GM19438 (cell line): Measurements from ENCODE around the gene SEPTIN6.

Source experiments
- ATAC-seq: cut with Tn5 transposase; IDR thresholded peaks from one replicate; pipeline ENCODE4 v1.9.1; 2021; ENCODE audit warnings: low read depth; ENCODE audit not compliant: unreplicated experiment

SEPTIN6 gene

DNA sequence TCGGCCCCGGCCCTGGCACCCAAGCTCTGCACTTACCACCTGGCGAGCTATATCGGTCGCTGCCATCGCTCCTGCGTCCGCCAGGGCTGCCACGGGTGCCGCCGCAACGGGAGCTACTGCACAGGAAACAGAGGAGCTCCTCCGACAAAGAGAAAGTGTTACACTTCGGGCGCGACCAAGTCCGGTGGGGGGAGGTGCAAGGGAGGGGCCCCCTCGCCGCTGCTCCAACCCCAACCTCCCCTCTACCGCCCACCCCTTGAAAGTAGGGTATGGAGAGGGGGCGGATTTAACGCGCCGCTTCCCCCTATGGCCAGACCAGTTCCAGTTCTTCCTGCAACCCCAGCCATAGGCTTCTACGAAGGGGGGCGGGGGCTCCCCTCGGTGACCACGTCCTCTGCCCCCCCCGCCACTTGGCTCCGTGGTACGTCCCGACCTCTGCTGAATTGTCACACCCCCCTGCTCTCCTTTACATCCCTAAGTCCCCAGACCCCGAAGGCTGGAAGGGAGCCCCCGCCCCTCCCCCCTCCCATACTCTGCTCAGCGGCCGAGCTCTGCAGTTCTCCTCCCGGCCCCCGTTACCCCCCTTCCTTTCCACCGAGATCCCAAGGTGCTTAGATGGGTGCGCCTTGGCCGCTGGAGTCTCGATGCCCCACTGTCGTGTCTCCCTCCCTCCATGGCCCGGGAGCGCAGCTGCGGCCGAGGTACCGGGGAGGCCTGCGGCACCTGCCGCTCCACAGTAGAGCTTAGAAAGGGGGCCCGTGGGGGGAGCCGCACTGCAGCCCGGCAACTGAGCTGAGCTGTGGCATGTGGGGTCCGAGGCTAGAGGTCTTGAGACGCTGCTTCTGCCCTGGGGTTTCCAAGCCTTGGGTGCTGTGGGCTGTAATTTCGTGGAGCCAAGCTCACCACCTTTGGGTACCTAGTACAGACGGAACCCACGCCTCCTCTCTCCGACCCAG lies at the start of gene SEPTIN6:
SEPTIN6 (minus strand) TSS at position 129 of the 956 bp plus-strand sequence; CDS start at position 66, 63 bp downstream.
- ATAC-seq: peak; percentile 61

- no peak for ATAC-seq
Observed at GRCh38 chrX:119738742-119739141, 45.8 kb upstream of the SEPTIN6 start.

DNA sequence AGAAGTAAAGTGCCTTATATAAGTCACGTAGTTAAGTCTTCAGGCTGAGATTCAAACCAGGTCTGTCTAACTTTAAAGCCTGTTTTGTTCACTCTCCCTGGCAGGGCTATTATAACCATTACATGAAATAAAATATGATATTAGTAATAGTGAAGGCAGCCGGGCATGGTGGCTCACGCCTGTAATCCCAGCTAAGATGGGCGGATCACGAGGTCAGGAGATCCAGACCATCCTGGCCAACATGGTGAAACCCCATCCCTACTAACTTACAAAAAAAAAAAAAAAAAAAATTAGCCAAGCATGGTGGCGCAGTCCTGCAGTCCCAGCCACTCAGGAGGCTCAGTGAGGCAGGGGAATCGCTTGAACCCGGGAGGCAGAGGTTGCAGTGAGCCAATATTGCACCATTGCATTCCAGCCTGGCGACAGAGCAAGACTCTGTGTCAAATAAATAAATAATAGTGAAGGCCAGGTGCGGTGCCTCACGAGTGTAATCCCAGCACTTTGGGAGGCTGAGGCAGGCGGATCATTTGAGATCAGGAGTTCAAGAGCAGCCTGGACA lies 43.3 kb upstream of the SEPTIN6 start:
- ATAC-seq: no peak

DNA sequence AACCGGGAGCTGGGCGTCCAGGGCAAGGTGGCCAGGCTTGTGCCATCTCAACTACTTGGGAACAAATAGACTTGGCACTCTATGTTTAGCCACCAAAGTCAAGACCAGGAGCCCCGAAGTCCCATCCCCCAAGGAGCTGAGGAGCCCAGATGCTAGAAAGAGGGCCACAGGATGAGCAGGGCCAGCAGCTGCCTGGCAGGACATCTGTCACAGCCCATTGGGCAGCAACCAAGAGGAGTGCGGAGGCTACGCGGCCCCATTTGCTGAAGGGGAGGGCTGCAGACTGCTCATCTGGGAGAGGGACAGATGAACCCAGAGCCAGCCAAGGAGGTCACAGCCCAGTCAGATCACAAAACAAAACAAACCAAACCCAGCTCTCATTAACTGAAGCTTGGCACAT lies 42.5 kb upstream of the SEPTIN6 start:
- no peak for ATAC-seq

- no peak for ATAC-seq
Observed at GRCh38 chrX:119734897-119735339, 42.0 kb upstream of the SEPTIN6 start.

GRCh38 chrX:119729408-119730201 lies 36.6 kb upstream of the SEPTIN6 start:
- ATAC-seq: peak; percentile 60

DNA sequence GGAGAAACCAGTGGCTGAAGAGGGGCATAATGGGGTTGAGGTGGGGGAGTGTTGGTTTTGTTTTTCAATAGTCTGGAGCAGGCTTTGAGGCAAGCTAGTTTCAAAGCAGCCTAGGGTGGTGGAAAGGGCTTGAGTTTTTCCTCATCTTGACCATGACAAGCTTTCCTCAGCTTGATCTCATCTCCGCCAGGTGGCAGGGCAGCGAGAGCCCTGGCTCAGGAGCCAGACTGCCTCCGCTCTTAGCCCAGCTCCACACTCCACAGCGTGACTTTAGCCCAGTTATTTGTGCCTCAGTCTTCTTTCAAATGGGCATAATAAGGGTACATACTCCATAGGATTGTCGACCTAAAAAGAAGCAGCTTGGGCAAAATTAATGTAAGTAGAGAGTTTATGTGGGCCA lies 35.5 kb upstream of the SEPTIN6 start:
- no peak for ATAC-seq

- no peak for ATAC-seq
Observed at GRCh38 chrX:119726900-119727555, 34.1 kb upstream of the SEPTIN6 start.

- ATAC-seq: no peak
Observed at GRCh38 chrX:119721926-119722325, 29.0 kb upstream of the SEPTIN6 start.

DNA sequence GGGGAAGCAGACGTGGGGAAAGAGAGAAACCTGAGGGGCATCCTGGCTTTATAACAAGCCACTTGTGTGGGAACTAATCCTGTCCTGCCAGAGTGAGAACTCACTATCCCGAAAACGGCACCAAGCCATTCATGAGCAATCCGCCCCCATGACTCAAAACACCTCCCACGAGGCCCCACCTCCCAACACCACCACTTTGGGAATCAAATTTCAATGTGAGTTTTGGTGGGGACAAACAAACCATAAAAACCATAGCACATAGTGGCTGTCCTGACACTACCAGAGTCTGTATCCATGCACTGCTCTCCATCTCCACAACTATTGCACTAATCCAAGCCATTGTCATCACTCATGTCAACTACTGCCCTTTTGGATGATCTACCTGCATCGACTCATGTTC lies 28.5 kb upstream of the SEPTIN6 start:
- ATAC-seq: no peak

GRCh38 chrX:119709630-119710029 lies 16.7 kb upstream of the SEPTIN6 start:
- ATAC-seq: no peak

GRCh38 chrX:119708936-119709335 lies 16.0 kb upstream of the SEPTIN6 start:
- ATAC-seq: no peak

DNA sequence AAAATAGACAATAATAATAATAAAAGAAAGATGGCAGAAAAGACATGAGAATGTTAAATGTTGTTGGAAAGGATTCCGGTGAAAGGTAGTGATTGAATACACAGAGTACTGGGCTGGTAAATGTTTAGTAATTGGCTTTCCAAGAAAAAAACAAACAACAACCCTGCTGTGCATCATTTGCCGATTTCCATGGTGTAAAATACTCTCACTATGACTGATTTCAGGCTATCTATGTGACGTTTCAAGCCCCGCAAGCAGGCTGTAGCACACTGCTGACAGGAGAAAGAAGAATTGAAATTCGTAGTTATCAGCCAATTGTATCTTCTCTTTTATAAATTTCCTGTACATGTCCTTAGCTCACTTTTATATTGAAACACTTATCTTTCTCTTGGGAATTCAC lies 13.6 kb upstream of the SEPTIN6 start:
- no peak for ATAC-seq

DNA sequence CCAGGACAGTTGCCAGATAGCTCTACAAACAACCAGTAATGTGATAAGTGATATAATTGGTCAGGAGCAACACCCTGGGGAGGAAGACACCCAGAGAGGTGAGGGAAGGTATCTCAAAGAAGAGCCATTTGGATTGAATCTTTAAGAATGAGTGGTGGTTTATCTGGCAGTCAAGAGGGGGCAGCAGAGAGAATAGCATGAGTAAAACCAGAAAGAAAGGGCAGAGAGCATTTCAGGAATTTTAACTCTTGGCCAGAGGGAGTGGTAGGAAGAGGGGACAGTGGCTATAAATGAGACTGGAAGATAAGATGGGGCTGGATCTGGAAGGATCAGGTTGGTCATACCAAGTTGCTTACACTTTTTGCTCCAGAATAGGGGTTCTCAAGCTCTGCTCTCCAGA lies 5.9 kb upstream of the SEPTIN6 start:
- ATAC-seq: no peak

GRCh38 chrX:119696251-119696890 lies 3.4 kb upstream of the SEPTIN6 start:
- no peak for ATAC-seq

DNA sequence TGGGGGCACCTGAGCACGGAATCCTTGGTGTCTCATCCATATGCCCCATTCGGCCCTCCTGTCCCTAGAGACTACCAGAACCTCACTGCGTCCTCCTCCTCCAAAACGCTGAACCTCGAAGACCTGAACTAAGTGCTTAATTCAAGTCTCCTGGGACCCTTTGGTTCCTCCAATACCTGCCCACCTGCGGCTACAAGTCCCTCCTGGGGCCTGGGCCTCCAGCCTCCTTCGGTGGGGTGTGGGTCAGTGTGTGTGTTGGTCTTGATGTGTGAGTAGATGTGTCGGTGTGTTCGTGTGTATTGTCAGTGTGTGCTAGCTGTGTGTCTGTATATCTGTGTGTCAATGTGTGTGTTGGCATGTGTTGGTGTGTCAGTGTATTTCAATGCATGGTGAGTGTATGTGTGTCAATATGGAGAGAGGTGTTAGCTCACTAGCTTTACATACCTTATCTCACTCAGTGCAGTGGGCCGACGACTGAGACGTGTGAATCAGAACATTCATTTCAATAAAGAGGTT lies 2.6 kb upstream of the SEPTIN6 start:
- ATAC-seq: no peak

- ATAC-seq: no peak
Observed at GRCh38 chrX:119694601-119695534, 1.9 kb upstream of the SEPTIN6 start.

DNA sequence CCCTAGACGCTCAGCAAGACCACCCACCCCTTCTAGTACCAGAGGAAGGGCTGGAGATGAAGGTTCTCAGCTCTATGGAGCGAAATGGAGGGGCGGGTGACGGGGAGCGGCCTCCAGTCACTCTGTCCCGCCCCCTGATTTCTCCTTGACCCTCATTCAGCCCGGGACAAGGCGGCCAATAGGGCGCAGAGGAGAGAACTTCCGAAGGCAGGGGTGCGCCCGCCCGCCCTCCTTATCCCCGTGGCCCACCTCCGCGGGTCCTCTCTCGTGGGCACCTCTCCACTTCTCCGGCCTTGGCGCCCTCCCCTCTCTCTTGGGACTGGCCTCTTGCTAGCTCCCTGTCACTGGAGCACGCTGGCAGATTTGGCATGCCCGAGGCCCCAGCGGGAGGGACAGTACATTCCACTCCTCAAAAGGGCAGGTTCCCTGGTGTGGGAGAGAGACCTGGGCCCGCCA lies 1.1 kb upstream of the SEPTIN6 start:
- ATAC-seq: no peak
